ENCODE measurements around the gene BNC2.

DNA sequence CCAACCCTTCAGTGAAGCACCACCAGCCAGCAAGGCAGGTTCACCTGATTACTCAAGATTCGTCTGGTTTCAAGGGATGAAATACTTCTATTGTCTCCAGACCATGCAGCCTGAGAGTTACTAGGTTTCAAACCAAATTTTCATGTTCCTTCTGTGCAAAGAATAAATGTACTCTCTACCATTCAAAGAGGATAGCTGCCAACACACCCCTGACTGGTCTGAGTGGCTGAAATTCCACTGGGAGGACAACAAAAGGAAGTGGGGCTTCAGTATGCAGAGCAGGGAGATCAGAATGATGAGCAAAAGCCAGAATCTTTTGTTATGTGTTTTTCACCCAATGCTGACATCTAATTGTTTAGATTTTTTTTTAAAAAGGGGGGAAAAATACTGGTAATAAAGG is 356.3 kb downstream of the BNC2 start:
- TF ChIP-seq, protein P1, sequence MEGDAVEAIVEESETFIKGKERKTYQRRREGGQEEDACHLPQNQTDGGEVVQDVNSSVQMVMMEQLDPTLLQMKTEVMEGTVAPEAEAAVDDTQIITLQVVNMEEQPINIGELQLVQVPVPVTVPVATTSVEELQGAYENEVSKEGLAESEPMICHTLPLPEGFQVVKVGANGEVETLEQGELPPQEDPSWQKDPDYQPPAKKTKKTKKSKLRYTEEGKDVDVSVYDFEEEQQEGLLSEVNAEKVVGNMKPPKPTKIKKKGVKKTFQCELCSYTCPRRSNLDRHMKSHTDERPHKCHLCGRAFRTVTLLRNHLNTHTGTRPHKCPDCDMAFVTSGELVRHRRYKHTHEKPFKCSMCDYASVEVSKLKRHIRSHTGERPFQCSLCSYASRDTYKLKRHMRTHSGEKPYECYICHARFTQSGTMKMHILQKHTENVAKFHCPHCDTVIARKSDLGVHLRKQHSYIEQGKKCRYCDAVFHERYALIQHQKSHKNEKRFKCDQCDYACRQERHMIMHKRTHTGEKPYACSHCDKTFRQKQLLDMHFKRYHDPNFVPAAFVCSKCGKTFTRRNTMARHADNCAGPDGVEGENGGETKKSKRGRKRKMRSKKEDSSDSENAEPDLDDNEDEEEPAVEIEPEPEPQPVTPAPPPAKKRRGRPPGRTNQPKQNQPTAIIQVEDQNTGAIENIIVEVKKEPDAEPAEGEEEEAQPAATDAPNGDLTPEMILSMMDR (IDR thresholded peaks at IDR 0.05), result no peak
- TF ChIP-seq POLR2A (IDR thresholded peaks at IDR 0.05), result no peak

Measured in right lobe of liver (tissue), 4 donors.